HL-60 (cell line): ENCODE results near the gene POU2F3.

ENCODE experiments used
- GABPA ChIP-seq: IDR thresholded peaks from 2 replicates; pipeline ENCODE4 v1.6.1; 2012; ENCODE audit warnings: low read depth
- POLR2AphosphoS5 ChIP-seq: IDR thresholded peaks from 2 replicates; pipeline ENCODE4 v1.6.1; 2012; ENCODE audit warnings: low read depth
- REST ChIP-seq: IDR thresholded peaks from 2 replicates; pipeline ENCODE4 v1.6.1; 2012; ENCODE audit warnings: low read depth; ENCODE audit not compliant: insufficient replicate concordance
- SPI1 ChIP-seq: IDR thresholded peaks from 2 replicates; pipeline ENCODE4 v1.6.1; 2012; ENCODE audit warnings: low read depth, mild to moderate bottlenecking, borderline replicate concordance
- TF ChIP-seq, protein P1 (sequence below): IDR thresholded peaks from one replicate; pipeline ENCODE4 v1.5.1; 2011; ENCODE audit warnings: low read length, control low read depth, inconsistent platforms; ENCODE audit not compliant: insufficient read depth

GRCh38 chr11:120226714-120227113 lies 13.2 kb upstream of the POU2F3 start:
- TF ChIP-seq, protein P1, sequence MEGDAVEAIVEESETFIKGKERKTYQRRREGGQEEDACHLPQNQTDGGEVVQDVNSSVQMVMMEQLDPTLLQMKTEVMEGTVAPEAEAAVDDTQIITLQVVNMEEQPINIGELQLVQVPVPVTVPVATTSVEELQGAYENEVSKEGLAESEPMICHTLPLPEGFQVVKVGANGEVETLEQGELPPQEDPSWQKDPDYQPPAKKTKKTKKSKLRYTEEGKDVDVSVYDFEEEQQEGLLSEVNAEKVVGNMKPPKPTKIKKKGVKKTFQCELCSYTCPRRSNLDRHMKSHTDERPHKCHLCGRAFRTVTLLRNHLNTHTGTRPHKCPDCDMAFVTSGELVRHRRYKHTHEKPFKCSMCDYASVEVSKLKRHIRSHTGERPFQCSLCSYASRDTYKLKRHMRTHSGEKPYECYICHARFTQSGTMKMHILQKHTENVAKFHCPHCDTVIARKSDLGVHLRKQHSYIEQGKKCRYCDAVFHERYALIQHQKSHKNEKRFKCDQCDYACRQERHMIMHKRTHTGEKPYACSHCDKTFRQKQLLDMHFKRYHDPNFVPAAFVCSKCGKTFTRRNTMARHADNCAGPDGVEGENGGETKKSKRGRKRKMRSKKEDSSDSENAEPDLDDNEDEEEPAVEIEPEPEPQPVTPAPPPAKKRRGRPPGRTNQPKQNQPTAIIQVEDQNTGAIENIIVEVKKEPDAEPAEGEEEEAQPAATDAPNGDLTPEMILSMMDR: no peak
- TF ChIP-seq POLR2AphosphoS5: no peak
- no peak for TF ChIP-seq REST
- no peak for TF ChIP-seq SPI1
- TF ChIP-seq GABPA: no peak
